Thyroid gland (tissue), 4 donors: ENCODE measurements around the gene TUBGCP3.

Experiments used
- POLR2A ChIP-seq, 2 donors: fragments of 450-650 bp; IDR thresholded peaks; one replicate each; pipeline ENCODE4 v1.6.1; 2017; ENCODE audit warnings: antibody characterized with exemption in 2 of 2, mild to moderate bottlenecking in 2 of 2, moderate library complexity in 1 of 2
- TF ChIP-seq, protein P1 (sequence below), 6 experiments: fragments of 200-600 bp in 3 of 6; fragments of 450-650 bp in 3 of 6; sonication (generic) in 3 of 6; IDR thresholded peaks; one replicate each; pipeline ENCODE4 v1.5.1; 2016 to 2019; ENCODE audit warnings: antibody characterized with exemption in 6 of 6, mild to moderate bottlenecking in 2 of 6, inconsistent platforms in 1 of 6, moderate library complexity in 1 of 6

DNA sequence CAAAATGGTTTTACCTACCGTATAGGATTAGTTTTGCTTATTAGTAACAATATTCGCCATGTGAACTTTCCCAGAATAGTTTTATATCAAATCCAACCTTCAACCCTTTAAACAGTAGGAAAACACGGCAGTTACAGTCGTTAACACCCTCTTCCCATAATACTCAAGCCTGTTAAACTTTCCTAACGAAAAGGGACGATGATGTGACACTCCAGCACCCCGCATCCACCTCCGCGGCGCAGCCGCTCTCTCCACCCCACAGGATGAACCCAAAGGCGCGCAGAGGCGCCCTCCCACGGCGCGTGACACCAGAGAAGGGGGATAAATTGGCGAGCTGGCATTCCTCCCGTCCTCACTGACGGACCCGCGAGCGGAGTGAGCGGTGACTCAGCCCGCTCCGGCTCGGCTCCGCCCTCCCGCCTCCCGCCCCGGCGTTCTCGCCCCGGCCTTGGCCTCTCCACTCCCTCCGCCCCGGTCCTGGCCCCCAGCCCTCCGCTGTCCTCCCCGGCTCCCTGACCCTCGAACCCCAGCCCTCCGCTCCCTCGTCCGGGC is 665 bp downstream of the TUBGCP3 start:
- TF ChIP-seq, protein P1, sequence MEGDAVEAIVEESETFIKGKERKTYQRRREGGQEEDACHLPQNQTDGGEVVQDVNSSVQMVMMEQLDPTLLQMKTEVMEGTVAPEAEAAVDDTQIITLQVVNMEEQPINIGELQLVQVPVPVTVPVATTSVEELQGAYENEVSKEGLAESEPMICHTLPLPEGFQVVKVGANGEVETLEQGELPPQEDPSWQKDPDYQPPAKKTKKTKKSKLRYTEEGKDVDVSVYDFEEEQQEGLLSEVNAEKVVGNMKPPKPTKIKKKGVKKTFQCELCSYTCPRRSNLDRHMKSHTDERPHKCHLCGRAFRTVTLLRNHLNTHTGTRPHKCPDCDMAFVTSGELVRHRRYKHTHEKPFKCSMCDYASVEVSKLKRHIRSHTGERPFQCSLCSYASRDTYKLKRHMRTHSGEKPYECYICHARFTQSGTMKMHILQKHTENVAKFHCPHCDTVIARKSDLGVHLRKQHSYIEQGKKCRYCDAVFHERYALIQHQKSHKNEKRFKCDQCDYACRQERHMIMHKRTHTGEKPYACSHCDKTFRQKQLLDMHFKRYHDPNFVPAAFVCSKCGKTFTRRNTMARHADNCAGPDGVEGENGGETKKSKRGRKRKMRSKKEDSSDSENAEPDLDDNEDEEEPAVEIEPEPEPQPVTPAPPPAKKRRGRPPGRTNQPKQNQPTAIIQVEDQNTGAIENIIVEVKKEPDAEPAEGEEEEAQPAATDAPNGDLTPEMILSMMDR (IDR thresholded peaks at IDR 0.05): no peak
- TF ChIP-seq POLR2A (IDR thresholded peaks at IDR 0.05): peak in 1 of 2 donors; percentile 48
